NCI-H226 (cell line): ENCODE measurements around the gene SNX6.
"Not testable (repeated sequence)": the region's sequence is repeated elsewhere in the genome, so short reads cannot be mapped to it uniquely, and the experiment has no call there.

Experiments
- DNase-seq: peaks from one replicate; pipeline ENCODE4 v3.0.0-alpha.2; 2015

The SNX6 gene

GRCh38 chr14:34629657-34630529, at the start of gene SNX6:
Gene SNX6, minus strand, starts transcription at chr14:34630148. Its CDS starts 32 bp downstream, at chr14:34630116.
- DNase-seq: peak; percentile 62

DNA sequence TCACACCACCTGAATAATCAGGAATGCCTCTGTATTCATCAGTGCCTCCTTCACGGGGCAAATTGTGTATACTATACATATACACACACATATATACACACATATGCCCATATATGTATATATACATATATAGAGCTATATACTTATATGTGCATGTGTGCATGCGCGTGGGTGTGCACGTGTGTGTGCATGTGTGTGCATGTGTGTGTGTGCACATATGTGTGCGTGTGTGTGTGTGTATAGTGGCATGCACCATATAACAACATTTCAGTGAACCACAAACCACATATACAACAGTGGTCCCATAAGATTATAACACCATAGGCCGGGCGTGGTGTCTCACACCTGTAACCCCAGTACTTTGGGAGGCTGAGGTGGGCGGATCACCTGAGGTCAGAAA, 48.8 kb upstream of the SNX6 start:
- no peak for DNase-seq

DNA sequence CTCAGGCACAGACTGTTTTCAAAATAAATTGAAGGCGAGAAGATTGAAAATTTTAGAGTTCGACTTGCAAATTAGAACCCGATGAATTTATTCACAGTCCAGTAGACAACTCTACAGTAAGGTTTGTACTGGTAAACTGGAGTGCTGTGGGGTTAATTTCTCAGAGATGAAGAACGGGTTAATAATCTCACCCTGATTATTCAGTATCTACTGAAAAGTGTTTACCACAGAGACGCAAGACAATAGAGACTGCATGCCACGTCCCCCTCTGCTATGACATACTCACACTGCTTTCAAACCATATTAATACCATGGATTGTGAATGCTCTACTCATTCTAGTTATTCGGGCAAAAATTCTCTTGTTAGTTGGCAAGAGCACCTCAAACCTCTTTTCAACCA, 48.4 kb upstream of the SNX6 start:
- DNase-seq: no peak

GRCh38 chr14:34676516-34677211, 46.7 kb upstream of the SNX6 start:
- no peak for DNase-seq

DNA sequence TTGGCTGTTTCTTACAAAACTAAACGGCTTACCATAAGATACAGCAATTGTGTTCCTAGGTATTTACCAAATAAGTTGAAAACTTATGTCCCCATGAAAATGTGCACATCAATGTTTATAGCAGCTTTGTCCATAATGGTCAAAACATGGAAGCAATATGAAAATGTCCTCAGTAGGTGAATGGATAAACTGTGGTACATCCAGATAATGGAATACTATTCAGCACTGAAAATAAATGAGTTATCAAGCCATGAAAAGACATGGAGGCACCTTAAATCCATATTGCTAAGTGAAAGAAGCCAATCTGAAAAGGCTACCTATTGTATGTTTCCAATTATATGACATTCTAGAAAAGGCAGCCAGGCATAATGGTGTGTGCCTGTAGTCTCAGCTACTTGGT, 43.8 kb upstream of the SNX6 start:
- DNase-seq: no peak

DNA sequence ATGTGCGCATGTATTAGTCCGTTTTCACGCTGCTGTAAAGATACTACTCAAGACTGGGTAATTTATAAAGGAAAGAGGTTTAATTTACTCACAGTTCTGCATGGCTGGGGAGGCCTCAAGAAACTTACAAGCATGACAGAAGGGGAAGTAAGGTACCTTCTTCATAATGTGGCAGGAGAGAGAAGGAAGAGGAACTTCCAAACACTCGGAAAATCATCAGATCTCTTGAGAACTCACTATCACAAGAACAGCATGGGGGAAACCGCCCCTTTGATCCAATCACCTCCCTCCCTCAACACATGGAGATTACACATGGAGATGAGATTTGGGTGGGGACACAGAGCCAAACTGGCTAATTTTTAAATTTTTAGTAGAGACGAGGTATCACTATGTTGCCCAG, 41.8 kb upstream of the SNX6 start:
- no peak for DNase-seq

DNA sequence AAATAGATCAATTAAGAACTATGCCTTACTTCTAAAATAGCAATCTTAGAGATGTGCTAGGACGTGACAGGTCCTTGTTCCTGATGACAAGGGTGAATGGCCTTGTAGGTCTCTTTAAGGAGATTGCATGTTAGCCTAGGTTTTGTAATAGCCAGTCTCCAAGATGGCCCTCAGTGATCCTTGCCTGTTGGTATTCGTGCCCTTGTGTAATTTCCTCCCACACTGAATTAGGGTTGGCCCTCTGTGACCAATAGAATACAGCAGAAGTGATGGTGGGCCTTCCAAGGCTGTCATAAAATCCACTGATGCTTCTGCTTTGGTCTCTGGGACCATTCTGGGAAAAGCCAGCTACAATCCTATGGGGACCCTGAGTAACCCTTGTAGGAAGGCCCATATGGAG, 38.2 kb upstream of the SNX6 start:
- DNase-seq: no peak

DNA sequence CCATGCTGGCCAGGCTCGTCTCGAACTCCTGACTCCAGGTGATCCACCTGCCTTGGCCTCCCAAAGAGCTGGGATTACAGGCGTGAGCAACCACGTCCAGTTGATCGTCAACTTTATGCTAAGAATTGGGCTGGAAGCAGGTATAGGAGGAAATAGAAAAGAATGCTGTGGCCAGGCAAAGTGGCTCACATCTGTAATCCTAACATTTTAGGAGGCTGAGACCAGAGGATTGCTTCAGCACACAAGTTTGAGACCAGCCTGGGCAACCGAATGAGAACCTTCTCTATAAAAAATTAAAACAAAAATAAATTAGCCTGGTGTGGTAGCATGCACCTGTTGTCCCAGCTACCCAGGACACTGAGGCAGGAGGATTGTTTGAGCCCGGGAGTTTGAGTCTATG, 37.1 kb upstream of the SNX6 start:
- no peak for DNase-seq

DNA sequence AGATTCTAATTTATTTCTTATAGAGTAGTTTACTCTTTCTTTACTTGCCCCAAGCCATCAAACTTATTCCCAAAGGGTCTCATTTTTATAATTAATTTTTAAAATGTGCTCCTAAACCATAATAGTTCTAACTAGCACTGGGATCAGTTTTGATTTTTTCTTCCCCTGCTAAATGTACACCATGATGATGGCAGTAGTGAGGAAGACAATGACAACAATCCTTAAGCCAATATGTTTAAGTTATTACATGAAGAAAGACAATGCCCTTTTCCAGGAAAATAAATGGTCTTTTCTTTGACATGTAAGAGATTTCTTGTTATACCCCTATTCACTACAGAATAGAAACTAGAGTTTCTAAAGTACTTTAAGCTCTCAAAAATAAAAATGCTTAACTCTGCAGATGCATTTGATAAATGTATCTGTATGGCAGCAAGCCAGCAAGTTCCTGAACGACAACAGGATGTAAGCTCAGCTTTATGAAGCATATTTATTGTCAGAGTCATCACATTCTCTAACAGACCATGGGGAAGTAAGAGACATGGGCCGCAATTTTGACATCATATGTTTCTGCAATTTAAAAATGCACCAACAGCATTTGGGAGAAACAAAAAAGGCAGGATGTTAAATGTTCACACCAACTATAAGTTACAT, 36.0 kb upstream of the SNX6 start:
- peak; percentile 88 for DNase-seq

DNA sequence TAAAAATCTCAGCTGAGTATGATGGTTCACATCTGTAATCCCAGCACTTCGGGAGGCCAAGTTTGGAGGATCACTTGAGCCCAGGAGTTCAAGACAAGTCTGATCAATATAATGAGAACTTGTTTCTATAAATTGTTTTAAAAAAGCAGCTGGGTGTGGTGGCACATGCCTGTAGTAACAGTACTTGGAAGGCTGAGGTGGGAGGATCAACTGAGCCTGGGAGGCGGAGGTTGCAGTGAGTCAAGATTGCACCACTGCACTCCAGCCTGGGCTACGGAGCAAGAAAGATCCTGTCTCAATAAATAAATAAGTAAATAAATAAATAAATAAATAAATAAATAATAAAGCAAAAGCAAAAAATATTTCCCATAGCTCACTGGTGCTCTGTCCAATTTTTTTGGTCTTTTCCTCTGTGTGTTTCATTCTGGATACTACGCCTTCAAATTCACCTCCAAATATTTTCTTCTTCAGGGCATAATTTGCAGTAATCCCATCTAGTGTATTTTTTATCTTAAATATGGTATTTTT, 32.7 kb upstream of the SNX6 start:
- DNase-seq: peak; percentile 12

- no peak for DNase-seq
Measured at GRCh38 chr14:34660796-34661195, 30.8 kb upstream of the SNX6 start.

DNA sequence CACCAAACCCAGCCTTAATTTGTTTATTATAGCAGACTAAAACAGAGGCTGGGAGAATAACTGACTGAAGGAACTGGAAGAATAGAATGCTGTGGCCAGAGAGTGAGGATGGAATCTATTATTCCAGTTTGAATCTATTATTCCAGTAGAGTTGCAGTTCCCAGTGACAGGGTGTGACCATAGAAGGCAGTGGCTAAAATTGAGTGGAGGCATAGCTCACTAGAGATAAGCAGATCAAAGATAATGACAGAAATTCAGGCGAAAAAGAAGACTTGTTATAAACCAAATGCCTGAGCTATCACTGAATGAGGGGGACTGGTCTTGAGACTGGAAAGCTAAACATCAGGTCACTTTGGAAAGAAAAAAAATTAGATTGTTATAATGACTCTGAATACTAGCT, 26.0 kb upstream of the SNX6 start:
- no peak for DNase-seq

GRCh38 chr14:34653073-34653472, 23.1 kb upstream of the SNX6 start:
- not testable (repeated sequence) for DNase-seq

DNA sequence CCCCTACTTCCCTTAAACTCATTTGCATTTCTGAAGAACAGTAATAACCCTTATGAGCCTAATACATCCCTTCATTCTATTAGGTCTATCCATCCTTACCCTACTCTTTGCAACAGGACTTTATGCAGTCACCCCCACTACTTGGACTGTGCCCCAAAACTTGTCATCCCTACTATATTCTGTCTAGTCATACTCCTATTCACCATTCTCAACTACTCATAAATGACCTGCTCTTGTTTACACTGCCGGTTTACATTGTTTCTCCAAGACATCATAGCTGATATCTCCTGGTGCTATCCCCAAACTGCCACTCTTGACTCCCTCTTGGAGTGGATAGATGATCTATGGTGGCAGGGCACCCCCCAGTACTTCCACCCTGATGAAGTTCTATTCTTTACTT, 22.4 kb upstream of the SNX6 start:
- not testable (repeated sequence) for DNase-seq

GRCh38 chr14:34650786-34651584, 21.0 kb upstream of the SNX6 start:
- peak; percentile 99 for DNase-seq

DNA sequence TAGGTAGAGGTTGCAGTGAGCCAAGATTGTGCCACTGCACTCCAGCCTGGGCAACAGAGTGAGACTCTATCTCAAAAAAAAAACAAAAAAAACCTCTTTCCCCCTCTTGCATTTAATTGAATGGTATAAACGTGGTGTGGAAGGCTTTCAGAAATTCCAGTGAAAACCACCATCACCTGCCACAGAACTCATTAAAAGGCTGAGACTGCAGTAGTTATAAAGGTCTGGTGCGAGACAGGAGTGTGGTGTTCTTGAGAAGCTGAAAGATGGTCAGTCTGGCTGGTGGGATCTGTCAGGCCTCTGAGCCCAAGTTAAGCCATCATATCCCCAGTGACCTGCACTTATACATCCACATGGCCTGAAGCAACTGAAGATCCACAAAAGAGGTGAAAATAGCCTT, 20.1 kb upstream of the SNX6 start:
- DNase-seq: not testable (repeated sequence)

DNA sequence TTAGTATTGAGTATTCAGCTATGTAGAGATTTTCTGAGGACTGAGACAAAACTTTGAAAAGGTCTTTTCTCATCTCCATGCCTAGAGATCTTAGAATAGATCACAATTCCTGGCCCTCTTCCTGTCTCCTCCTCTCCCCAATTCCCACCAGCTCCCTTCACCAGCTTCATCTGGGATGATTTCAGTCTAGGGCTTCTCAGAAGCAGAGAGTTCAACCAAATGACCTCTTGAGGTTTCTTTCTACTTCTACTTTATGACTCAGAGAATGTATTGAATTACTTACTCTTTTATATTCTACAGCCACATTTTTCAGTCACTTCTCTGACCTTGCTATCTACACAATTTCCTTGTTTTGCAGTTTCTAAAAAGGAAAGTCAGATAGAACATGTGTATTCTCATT, 19.4 kb upstream of the SNX6 start:
- DNase-seq: peak; percentile 87

DNA sequence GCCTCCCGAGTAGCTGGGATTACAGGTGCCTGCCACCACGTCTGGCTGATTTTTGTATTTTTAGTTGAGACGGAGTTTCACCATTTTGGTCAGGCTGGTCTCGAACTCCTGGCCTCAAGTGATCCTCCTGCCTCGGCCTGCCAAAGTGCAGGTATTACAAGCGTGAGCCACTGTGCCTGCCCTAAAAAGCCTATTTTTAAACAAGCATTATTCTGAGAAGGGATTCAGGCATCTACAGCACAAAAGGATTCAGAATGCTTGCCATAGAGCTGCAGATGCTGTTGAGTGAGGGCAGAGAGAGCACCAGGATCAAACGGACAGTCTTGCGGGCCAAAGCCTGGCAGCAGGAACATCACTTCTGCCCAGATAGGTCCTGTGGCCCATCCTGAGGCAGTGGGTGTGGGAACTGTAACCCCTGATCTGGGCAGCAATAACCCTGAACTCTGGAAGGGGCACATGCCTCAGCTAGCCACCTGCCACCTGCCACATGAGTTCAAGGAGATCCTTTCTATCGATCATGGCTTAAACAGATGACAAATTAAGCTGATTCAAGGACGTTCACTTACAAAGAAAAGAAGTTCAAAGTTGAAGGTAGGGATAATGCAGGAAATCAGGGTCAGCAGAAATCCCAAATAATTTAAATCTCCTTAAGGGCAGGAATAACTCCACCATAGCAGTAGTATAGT, 16.8 kb upstream of the SNX6 start:
- DNase-seq: no peak

DNA sequence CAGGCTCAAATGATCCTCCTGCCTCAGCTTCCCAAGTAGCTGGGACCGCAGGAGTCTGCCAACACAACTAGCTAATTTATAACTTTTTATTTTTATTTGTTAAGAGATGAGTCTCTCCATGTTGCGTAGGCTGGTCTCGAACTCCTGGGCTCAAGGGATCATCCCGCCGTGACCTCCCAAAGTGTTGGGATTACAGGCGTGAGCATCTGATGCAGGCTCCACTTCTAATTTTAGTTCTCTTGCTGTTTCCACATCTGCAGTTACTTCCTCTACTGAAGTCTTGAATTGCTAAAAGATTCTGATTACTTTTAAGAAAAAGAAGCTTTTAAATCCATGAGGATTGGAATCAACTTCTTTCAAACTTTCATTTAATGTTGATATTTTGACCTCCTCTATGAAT, 13.4 kb upstream of the SNX6 start:
- DNase-seq: no peak

DNA sequence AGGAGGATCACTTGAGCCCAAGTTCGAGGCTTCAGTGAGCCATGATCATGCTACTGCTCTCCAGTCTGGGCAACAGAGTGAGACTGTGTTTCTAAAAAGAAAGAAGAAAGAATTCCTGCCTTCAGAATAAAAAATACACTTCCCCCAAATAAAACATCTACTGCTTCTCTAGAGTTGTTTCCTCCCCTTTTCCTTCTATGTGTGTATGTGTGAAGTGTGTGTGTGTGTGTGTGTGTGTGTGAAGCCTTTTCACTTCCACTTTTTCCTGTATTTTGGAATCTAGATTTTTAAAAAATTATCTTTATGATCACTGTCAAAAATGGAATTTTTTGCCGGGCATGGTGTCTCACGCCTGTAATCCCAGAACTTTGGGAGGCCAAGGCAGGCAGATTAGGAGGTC, 12.6 kb upstream of the SNX6 start:
- DNase-seq: no peak

GRCh38 chr14:34640826-34641225, 10.9 kb upstream of the SNX6 start:
- DNase-seq: no peak

DNA sequence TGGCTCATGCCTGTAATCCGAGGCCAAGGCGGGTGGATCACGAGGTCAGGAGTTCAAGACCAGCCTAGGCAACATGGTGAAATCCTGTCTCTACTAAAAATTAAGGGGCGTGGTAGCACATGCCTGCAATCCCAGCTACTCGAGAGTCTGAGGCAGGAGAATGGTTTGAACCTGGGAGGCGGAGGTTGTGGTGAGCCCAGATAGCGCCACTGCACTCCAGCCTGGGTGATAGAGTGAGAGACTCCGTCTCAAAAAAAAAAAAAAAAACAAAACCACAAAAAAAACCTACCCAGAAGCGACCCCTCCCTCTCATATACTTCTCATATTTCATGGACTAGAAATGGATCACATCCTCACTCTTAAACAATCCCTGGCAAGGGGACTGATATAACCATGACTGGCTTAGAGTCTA, 4.4 kb upstream of the SNX6 start:
- not testable (repeated sequence) for DNase-seq
